Testis (tissue), 3 donors: Measurements from ENCODE around the gene C22orf31. TPM values are rescaled to one million over a fixed set of nuclear protein-coding genes. Genes with fewer than 3 reads are reported as not detected.

Experiments
- DNase-seq: peaks from one replicate; pipeline ENCODE4 v3.0.0-alpha.2; 2019
- H3K27ac ChIP-seq, 2 donors: fragments of 200-600 bp; sonication (generic); one replicate each; pipeline ENCODE4 v1.5.1; 2019
- H3K27me3 ChIP-seq: fragments of 200-600 bp; sonication (generic); one replicate; pipeline ENCODE4 v1.5.1; 2019
- H3K36me3 ChIP-seq: fragments of 200-600 bp; sonication (generic); one replicate; pipeline ENCODE4 v1.5.1; 2017; ENCODE audit warnings: low read depth; ENCODE audit errors: missing control alignments
- H3K4me1 ChIP-seq: fragments of 200-600 bp; sonication (generic); one replicate; pipeline ENCODE4 v1.5.1; 2019
- H3K4me3 ChIP-seq, 2 donors: fragments of 200-600 bp; sonication (generic); one replicate each; pipeline ENCODE4 v1.5.1; 2017 to 2019
- H3K9me3 ChIP-seq: fragments of 200-600 bp; sonication (generic); one replicate; pipeline ENCODE4 v1.5.1; 2017
- POLR2A ChIP-seq: fragments of 450-650 bp; IDR thresholded peaks from one replicate; pipeline ENCODE4 v1.6.1; 2017; ENCODE audit warnings: antibody characterized with exemption, mild to moderate bottlenecking, moderate library complexity
- WGBS, 2 donors: methylation state at CpG; one replicate each; pipeline ENCODE4 v1.1.5; 2018; 5-methylcytosine and 5-hydroxymethylcytosine counted together
- intact Hi-C: fragments of 100-400 bp; cut with DNase I; formaldehyde crosslinking; loops from one replicate; pipeline ENCODE4 v1.15.1; 2023; ENCODE audit warnings: low total_unique reads
- polyA plus RNA-seq: library from polyadenylated mRNA; stranded (reverse); fragments of 350-450 nt; fragmentation: Illumina TruSeq; extraction: RNeasy Lipid Tissue Mini Kit (QIAGEN cat#74804); gene quantifications from one replicate; pipeline ENCODE4 v1.2.3, GENCODE V29; 2014; ENCODE audit warnings: low read depth, low replicate concordance; ENCODE audit not compliant: insufficient read depth
- total RNA-seq, 2 donors: library from RNA; depleted of rRNA; stranded (reverse); fragments of >200 nt; gene quantifications; one replicate each; pipeline ENCODE4 v1.2.3, GENCODE V29; 2016
- TF ChIP-seq, protein P1 (sequence below), 3 experiments: fragments of 450-650 bp in 2 of 3; fragments of 200-600 bp in 1 of 3; sonication (generic) in 1 of 3; IDR thresholded peaks; one replicate each; pipeline ENCODE4 v1.5.1; 2016 to 2019; ENCODE audit warnings: antibody characterized with exemption in 3 of 3, mild to moderate bottlenecking in 2 of 3, moderate library complexity in 1 of 3

C22orf31 gene
- total and polyA plus RNA-seq, 3 donors from 2014 or later, result 1.8 to 10.9 (median 4.5) TPM

GRCh38 chr22:29105468-29105867 is 43.8 kb upstream of the C22orf31 start:
- Histone ChIP-seq H3K27me3 (no peaks in the 10 kb centered on the region), H3K36me3 (no peaks in the 10 kb centered on the region), H3K4me1 (peaks cover 6% of the 10 kb centered on the region), H3K27ac (no peak overlapping the region), H3K4me3 (no peak overlapping the region), H3K9me3 (no peaks in the 10 kb centered on the region)
- intact Hi-C loops, result no loop called here
- no peak for DNase-seq
- no peak for TF ChIP-seq POLR2A
- TF ChIP-seq, protein P1, sequence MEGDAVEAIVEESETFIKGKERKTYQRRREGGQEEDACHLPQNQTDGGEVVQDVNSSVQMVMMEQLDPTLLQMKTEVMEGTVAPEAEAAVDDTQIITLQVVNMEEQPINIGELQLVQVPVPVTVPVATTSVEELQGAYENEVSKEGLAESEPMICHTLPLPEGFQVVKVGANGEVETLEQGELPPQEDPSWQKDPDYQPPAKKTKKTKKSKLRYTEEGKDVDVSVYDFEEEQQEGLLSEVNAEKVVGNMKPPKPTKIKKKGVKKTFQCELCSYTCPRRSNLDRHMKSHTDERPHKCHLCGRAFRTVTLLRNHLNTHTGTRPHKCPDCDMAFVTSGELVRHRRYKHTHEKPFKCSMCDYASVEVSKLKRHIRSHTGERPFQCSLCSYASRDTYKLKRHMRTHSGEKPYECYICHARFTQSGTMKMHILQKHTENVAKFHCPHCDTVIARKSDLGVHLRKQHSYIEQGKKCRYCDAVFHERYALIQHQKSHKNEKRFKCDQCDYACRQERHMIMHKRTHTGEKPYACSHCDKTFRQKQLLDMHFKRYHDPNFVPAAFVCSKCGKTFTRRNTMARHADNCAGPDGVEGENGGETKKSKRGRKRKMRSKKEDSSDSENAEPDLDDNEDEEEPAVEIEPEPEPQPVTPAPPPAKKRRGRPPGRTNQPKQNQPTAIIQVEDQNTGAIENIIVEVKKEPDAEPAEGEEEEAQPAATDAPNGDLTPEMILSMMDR (IDR thresholded peaks at IDR 0.05), result no peak
- WGBS, 2 donors, result 65 to 73% methylated on average over 2 of the region's 2 CpGs

DNA sequence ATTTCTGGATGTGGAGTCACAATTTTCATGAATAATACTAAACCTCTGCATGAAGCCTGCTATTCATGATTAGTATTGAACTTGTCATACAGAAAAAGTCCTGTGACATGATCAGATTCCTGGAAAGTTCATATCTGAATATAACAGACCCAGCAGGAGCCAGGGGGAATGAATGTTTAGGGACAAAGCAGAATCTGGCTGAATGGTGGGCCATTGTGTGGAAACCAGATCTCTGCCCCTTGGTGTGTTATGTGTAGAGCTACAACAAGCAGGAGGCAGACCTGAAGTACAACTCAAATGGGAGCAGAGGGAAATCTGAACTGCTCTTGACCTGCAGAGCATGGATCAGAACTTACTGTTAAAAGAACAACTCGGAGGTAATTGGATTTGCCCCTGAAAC is 41.5 kb upstream of the C22orf31 start:
- intact Hi-C loops, result no loop called here
- 62 to 71% methylated on average over 1 of the region's 1 CpG for WGBS, 2 donors

DNA sequence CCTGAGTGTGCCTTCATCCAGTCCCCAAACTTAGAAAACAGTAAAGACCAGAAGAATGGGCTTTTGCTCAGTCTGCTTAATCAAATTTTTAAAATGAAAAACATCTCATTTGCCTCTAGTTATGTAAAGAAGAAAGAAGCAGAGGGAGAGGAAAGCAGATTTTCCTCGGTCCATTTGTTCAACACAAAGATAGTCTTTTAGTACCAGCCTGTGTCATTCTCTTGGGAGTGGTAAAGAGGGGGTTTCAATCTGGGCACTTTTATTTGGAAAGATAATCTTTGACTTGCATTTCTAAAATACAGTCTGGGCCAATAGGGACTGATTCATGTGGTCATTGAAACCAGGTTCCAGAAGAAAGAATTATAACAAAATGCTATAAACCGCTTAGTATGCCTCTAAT is 40.7 kb upstream of the C22orf31 start:
- TF ChIP-seq, protein P1 (IDR thresholded peaks at IDR 0.05), result no peak
- TF ChIP-seq POLR2A, result no peak
- no peaks in the 10 kb centered on the region for H3K27me3 ChIP-seq
- no peaks in the 10 kb centered on the region for H3K4me1 ChIP-seq
- H3K27ac ChIP-seq, result no peak overlapping the region
- intact Hi-C loops, result no loop called here
- 94 to 95% methylated on average over 2 of the region's 2 CpGs for WGBS, 2 donors
- no peaks in the 10 kb centered on the region for H3K9me3 ChIP-seq
- DNase-seq, result no peak
- no peak overlapping the region for H3K4me3 ChIP-seq
- no peaks in the 10 kb centered on the region for H3K36me3 ChIP-seq

More for the DNA sequence above, 41.5 kb upstream of the C22orf31 start:
- H3K4me3 ChIP-seq, result no peak overlapping the region
- no peaks in the 10 kb centered on the region for H3K9me3 ChIP-seq
- H3K27me3 ChIP-seq, result no peaks in the 10 kb centered on the region
- TF ChIP-seq POLR2A, result no peak
- TF ChIP-seq, protein P1 (IDR thresholded peaks at IDR 0.05), result no peak
- H3K27ac ChIP-seq, result no peak overlapping the region
- DNase-seq, result no peak
- H3K36me3 ChIP-seq, result no peaks in the 10 kb centered on the region
- no peaks in the 10 kb centered on the region for H3K4me1 ChIP-seq

DNA sequence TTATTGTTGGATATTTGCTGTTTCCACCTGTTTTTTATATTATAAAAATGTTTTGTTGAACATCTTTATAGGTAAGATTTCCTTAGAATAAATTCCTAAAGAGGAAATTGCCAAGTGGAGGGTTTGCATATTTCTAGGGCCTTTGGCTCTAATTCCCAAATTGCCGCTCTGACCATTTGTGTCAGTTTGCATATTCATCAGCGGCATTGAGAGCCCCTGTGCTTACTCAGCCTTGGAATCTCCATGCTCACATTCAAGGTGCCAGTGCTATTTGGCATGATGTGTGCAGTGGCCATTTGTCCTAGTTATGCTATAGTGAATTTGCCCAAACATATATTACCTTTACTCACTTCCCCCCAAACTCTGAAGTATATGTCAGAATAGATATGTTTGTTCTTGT is 36.7 kb upstream of the C22orf31 start:
- TF ChIP-seq, protein P1 (IDR thresholded peaks at IDR 0.05), result no peak
- TF ChIP-seq POLR2A, result no peak
- Histone ChIP-seq H3K36me3 (no peaks in the 10 kb centered on the region), H3K27ac (peak overlapping the region in 1 of 2 donors; percentile 77), H3K9me3 (no peaks in the 10 kb centered on the region), H3K4me1 (peaks cover 9% of the 10 kb centered on the region), H3K4me3 (no peak overlapping the region), H3K27me3 (no peaks in the 10 kb centered on the region)
- 87 to 95% methylated on average over 2 of the region's 2 CpGs for WGBS, 2 donors
- DNase-seq, result no peak
- intact Hi-C loops, result no loop called here
